Measurements from ENCODE around the gene PHB1. TPM values are rescaled to one million over a fixed set of nuclear protein-coding genes. Genes with fewer than 3 reads are reported as not detected.

PHB1 gene
- total RNA-seq, 4 donors from 2014 or later, result 63.8 to 92.5 (median 86.4) TPM

DNA sequence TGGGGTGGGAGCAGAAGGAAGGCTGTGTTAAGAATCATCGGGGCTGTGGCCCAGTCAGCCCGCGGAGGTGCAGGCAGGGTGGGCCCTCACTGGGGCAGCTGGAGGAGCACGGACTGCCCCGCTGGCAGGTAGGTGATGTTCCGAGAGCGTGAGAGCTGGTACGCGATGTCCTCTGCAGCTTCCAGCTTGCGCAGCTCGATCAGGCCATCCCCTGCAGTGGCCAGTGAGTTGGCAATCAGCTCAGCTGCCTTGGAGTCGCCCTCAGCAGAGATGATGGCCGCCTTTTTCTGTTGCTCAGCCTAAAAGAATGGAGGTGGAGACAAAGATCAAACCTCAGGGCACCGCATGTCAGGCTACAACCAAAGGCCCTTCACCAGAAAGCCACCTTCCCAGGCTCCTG lies 9.8 kb downstream of the PHB1 start:
- DNase-seq (ENCODE audit: low spot score in 2 of 2), result peak; percentile 42 to 47
- 95% methylated on average over 14 of the region's 14 CpGs for WGBS
- peaks cover 12% of the 10 kb centered on the region for H3K4me1 ChIP-seq
- no peak overlapping the region for H3K4me3 ChIP-seq
- H3K27ac ChIP-seq, result no peak overlapping the region
- peaks cover 67% of the 10 kb centered on the region for H3K36me3 ChIP-seq
- no peaks in the 10 kb centered on the region for H3K9me3 ChIP-seq
- TF ChIP-seq, protein P1, sequence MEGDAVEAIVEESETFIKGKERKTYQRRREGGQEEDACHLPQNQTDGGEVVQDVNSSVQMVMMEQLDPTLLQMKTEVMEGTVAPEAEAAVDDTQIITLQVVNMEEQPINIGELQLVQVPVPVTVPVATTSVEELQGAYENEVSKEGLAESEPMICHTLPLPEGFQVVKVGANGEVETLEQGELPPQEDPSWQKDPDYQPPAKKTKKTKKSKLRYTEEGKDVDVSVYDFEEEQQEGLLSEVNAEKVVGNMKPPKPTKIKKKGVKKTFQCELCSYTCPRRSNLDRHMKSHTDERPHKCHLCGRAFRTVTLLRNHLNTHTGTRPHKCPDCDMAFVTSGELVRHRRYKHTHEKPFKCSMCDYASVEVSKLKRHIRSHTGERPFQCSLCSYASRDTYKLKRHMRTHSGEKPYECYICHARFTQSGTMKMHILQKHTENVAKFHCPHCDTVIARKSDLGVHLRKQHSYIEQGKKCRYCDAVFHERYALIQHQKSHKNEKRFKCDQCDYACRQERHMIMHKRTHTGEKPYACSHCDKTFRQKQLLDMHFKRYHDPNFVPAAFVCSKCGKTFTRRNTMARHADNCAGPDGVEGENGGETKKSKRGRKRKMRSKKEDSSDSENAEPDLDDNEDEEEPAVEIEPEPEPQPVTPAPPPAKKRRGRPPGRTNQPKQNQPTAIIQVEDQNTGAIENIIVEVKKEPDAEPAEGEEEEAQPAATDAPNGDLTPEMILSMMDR (IDR thresholded peaks at IDR 0.05), result no peak
- H3K27me3 ChIP-seq, result no peaks in the 10 kb centered on the region

DNA sequence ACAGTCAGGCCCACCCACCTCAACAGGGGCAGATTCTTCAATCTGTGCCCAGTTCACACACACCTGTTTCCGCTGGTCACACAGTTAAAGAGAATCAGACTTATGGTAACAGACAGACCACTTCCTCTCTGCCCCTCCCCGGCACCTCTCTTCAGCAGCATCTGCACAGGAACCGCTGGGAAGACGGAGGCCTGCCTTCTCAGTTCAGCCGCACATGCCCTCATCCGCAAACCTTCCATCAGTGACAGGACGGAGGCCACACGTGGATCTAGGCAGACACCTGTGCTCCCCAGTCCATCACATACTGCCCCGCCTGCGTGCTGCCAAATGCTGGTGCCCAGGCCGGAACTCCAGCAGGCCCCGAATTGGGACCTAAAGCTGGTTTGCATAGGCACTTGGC lies 10.3 kb downstream of the PHB1 start:
- Histone ChIP-seq H3K4me1 (peaks cover 15% of the 10 kb centered on the region), H3K27me3 (no peaks in the 10 kb centered on the region), H3K27ac (peak overlapping the region; percentile 73), H3K9me3 (no peaks in the 10 kb centered on the region), H3K4me3 (no peak overlapping the region), H3K36me3 (peaks cover 61% of the 10 kb centered on the region)
- TF ChIP-seq EP300 (IDR thresholded peaks at IDR 0.05) (no peak), POLR2A (IDR thresholded peaks at IDR 0.05) (no peak), POLR2AphosphoS5 (IDR thresholded peaks at IDR 0.05) (no peak)
- TF ChIP-seq, protein P1 (IDR thresholded peaks at IDR 0.05), result no peak
- DNase-seq (ENCODE audit: low spot score in 2 of 2), result peak; percentile 58 to 67
- 81% methylated on average over 11 of the region's 12 CpGs for WGBS

DNA sequence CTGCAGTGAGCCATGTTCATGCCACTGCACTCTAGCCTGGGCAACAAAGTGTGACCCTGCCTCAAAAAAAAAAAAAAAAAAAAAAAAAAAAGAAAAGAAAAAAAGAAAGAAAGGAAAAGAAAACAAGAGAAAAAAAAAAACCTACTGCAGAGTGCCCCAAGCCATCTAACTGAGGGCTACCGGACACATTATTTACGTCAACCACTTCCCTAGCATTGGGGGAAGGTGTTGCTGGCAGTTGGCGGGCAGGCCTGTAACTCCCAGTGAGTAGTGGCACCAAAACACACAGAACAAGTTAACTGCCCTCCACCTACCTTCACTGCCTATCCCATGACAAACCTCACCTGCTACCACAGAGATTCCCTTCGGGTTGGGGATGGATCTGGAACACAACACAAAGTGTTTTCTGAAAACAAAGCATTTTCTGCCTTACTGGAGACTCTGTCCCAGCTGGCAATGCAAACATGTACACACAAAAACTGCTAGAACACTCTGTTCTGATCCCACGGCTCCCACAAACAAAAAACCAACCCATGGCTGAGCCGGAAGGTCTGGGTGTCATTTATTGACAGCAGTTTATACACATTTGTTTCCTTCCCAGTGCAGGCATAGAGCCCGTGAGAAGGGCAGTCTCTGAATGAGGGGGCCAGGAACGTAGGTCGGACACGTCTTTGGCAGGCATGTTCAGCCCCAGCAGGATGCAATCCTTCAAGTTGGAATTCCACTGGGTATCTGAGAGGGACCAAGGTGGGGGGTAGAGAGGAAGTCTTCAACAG lies 11.0 kb downstream of the PHB1 start:
- WGBS, result 73% methylated on average over 10 of the region's 10 CpGs
- peak overlapping the region; percentile 73 for H3K27ac ChIP-seq

DNA sequence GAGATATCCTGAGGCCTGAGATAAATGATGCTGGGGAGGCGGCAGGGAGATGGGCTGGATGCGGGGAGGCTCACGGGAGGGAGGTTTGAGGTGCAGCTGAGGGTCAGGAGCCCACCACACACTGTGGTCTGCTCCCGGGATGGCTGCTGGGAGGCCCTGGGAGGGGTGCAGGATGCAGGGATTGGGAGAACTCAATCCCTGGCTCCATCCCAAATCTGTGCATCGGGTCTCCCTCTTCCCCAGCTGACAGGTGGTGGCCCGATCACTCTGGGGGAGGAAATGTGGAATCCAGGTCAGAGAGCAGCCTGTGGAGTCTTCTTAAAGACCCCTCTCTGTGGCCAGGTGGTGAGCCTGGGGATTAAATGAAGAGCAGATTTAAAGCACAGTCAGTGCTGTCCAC lies 12.0 kb downstream of the PHB1 start:
- peak overlapping the region; percentile 73 for H3K27ac ChIP-seq

More for the DNA sequence above, 11.0 kb downstream of the PHB1 start:
- H3K9me3 ChIP-seq, result no peaks in the 10 kb centered on the region
- DNase-seq (ENCODE audit: low spot score in 2 of 2), result peak; percentile 38 to 77
- H3K4me1 ChIP-seq, result peaks cover 15% of the 10 kb centered on the region
- peaks cover 55% of the 10 kb centered on the region for H3K36me3 ChIP-seq
- H3K4me3 ChIP-seq, result no peak overlapping the region
- no peak for TF ChIP-seq POLR2AphosphoS5 (IDR thresholded peaks at IDR 0.05)
- TF ChIP-seq, protein P1 (IDR thresholded peaks at IDR 0.05), result no peak
- TF ChIP-seq EP300 (IDR thresholded peaks at IDR 0.05), result no peak
- no peak for TF ChIP-seq POLR2A (IDR thresholded peaks at IDR 0.05)
- H3K27me3 ChIP-seq, result no peaks in the 10 kb centered on the region

More for the DNA sequence above, 12.0 kb downstream of the PHB1 start:
- TF ChIP-seq POLR2A (IDR thresholded peaks at IDR 0.05) (no peak), POLR2AphosphoS5 (IDR thresholded peaks at IDR 0.05) (no peak), EP300 (IDR thresholded peaks at IDR 0.05) (no peak)
- TF ChIP-seq, protein P1 (IDR thresholded peaks at IDR 0.05), result no peak
- Histone ChIP-seq H3K4me1 (peaks cover 8% of the 10 kb centered on the region), H3K27me3 (no peaks in the 10 kb centered on the region), H3K9me3 (no peaks in the 10 kb centered on the region), H3K4me3 (no peak overlapping the region), H3K36me3 (peaks cover 45% of the 10 kb centered on the region)
- peak; percentile 40 to 44 for DNase-seq (ENCODE audit: low spot score in 2 of 2)
- 70% methylated on average over 6 of the region's 6 CpGs for WGBS
